ENCODE data around the gene TOX3. TPM values are rescaled to one million over a fixed set of nuclear protein-coding genes. Genes with fewer than 3 reads are reported as not detected.

TOX3 gene
- total and polyA plus RNA-seq, 2 donors (not counting 3 experiments of a cell fraction or from before 2014, with no cell fraction given) = not detected

DNA sequence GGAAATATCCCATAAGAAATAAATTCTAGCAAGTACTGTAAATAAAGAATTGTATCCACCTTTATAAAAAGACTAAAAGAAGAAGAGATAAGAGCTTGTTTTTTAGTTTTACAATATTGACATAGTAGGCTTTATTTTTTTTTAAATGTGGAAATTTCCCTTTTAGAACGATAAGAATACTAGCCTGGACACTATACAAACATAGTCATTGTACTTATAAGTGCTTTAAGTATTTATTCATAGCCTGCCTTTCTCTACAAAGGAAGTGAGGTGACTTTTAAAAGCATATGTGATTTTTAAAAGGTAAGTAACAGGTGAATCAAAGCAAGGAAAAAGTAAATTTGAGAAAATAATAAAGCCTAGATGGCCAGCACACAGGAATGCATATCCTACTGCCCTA lies 17.7 kb downstream of the TOX3 start:
- H3K9ac ChIP-seq (replicated peaks; ENCODE audit: extremely low read depth, insufficient read depth, low read length) = no peak overlapping the region
- H2AFZ ChIP-seq (ENCODE audit: low read depth, low read length) = no peak overlapping the region
- FAIRE-seq (no peak), DNase-seq (ENCODE audit: low read depth, low spot score) (no peak)
- intact Hi-C loops (cut with micrococcal nuclease) (no loop called here), dilution Hi-C loops (cut with MboI; ENCODE audit: extremely low pct_ligation_motif_present, low sequenced_read_pairs) (no loop called here)
- no peak overlapping the region for H3K4me2 ChIP-seq (ENCODE audit: insufficient read depth, low read length)
- H3K9me1 ChIP-seq (replicated peaks; ENCODE audit: control insufficient read depth, extremely low read depth, insufficient read depth, low read length) = no peaks in the 10 kb centered on the region
- H3K4me3 ChIP-seq (replicated peaks in 1 of 3; ENCODE audit: insufficient read depth in 1 of 3, low read depth in 1 of 3, low read length in 3 of 3) = no peak overlapping the region
- ChIA-PET POLR2A (no interaction called here), CTCF (no interaction called here)
- TF ChIP-seq, protein P1, sequence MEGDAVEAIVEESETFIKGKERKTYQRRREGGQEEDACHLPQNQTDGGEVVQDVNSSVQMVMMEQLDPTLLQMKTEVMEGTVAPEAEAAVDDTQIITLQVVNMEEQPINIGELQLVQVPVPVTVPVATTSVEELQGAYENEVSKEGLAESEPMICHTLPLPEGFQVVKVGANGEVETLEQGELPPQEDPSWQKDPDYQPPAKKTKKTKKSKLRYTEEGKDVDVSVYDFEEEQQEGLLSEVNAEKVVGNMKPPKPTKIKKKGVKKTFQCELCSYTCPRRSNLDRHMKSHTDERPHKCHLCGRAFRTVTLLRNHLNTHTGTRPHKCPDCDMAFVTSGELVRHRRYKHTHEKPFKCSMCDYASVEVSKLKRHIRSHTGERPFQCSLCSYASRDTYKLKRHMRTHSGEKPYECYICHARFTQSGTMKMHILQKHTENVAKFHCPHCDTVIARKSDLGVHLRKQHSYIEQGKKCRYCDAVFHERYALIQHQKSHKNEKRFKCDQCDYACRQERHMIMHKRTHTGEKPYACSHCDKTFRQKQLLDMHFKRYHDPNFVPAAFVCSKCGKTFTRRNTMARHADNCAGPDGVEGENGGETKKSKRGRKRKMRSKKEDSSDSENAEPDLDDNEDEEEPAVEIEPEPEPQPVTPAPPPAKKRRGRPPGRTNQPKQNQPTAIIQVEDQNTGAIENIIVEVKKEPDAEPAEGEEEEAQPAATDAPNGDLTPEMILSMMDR (IDR thresholded peaks at IDR 0.05; ENCODE audit: extremely low read depth in 1 of 2, insufficient read depth in 1 of 2, low read depth in 1 of 2, low read length in 2 of 2) = no peak
- TF ChIP-seq MYC (IDR thresholded peaks at IDR 0.05; ENCODE audit: low read depth, low read length) (no peak), EZH2 (IDR thresholded peaks at IDR 0.05; ENCODE audit: borderline replicate concordance, low read depth, low read length, severe bottlenecking) (no peak), FOS (IDR thresholded peaks at IDR 0.05; ENCODE audit: borderline replicate concordance, insufficient read depth, low read length) (no peak), JUN (IDR thresholded peaks at IDR 0.05; ENCODE audit: borderline replicate concordance, insufficient read depth, insufficient read length, low read depth) (no peak)
- TF ChIP-seq, protein P2, sequence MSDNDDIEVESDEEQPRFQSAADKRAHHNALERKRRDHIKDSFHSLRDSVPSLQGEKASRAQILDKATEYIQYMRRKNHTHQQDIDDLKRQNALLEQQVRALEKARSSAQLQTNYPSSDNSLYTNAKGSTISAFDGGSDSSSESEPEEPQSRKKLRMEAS (IDR thresholded peaks at IDR 0.05; ENCODE audit: insufficient read depth, insufficient read length) = no peak
- BruUV-seq (replicated peaks) = no TSS peak
- no peaks in the 10 kb centered on the region for H3K36me3 ChIP-seq (ENCODE audit: control insufficient read depth in 2 of 2, extremely low read depth in 1 of 2, insufficient read depth in 2 of 2, low read length in 2 of 2)
- H4K20me1 ChIP-seq (replicated peaks; ENCODE audit: control insufficient read depth, extremely low read depth, insufficient read depth, low read length) = no peaks in the 10 kb centered on the region
- H3K27me3 ChIP-seq (ENCODE audit: control insufficient read depth in 2 of 2, insufficient read depth in 2 of 2, low read length in 2 of 2) = no peaks in the 10 kb centered on the region
- H3K9me3 ChIP-seq (replicated peaks; ENCODE audit: control insufficient read depth, insufficient read depth, low read length) = peaks cover 2% of the 10 kb centered on the region
- H3K27ac ChIP-seq (ENCODE audit: insufficient read depth, low read depth, low read length) = no peak overlapping the region
- no peaks in the 10 kb centered on the region for H3K4me1 ChIP-seq (ENCODE audit: control insufficient read depth, extremely low read depth, insufficient read depth, low read length)
- H3K79me2 ChIP-seq (ENCODE audit: control insufficient read depth, insufficient read depth, low read length) = no peaks in the 10 kb centered on the region
